ENCODE results near the gene SFT2D1. TPM values are rescaled to one million over a fixed set of nuclear protein-coding genes. Genes with fewer than 3 reads are reported as not detected.

Gene SFT2D1
- polyA plus RNA-seq, 3 donors = 48.1 to 166 (median 140) TPM

DNA sequence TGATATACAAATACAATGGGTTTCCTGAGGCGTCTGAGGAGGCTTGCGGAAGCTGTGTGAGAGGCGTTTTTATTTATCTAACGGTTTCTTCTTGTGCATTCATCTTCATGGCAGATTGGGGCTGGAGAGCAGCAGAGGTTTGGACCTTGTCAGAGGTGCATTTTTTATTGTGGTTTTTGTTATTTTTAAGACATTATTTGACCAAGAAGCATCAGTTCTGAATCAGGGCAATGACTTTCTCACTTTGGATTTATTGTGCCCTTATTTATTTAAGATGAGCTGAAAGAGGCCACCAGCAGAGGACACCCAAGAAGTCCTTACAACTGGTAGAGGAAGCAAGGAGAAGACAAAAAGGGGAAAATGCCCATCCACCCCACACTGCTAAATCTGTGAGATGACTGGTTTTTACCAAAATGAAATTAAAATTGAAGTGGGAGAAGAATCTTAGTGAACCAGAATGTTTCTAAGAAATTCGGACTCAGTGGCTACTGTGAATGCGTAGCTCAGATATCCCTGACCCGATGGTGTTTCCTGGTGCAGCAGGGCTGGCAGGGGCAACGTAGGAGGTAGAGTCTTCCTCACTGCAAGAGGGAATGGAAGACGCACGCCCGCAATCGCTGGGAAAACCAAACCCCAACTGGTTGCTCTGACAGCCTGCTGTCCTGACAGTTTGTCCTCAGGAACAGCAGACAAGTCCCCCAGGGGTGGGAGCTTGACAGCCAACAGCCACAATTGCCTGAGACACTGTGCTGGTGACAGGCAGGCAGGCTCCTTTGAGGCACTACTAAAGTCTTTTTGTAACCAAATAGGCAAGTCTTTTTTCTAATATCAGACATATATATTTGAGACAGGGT, 48.4 kb downstream of the SFT2D1 start:
- Histone ChIP-seq H3K27me3 (ENCODE audit: control insufficient read depth in 2 of 2, insufficient read depth in 2 of 2, low read length in 2 of 2) (peaks cover 0 to 2% of the 10 kb centered on the region in 2 donors), H3K9me3 (replicated peaks in 1 of 2; ENCODE audit: control insufficient read depth in 1 of 2, insufficient read depth in 1 of 2, low read length in 2 of 2) (no peaks in the 10 kb centered on the region), H2AFZ (ENCODE audit: insufficient read depth, low read depth, low read length, poor library complexity, severe bottlenecking) (no peak overlapping the region), H3K9ac (ENCODE audit: insufficient read depth, low read length, poor library complexity, severe bottlenecking) (no peak overlapping the region), H3K4me2 (replicated peaks; ENCODE audit: extremely low read depth, low read length, poor library complexity, severe bottlenecking) (no peak overlapping the region), H3K36me3 (replicated peaks in 1 of 2; ENCODE audit: control insufficient read depth in 1 of 2, insufficient read depth in 2 of 2, low read length in 2 of 2) (no peaks in the 10 kb centered on the region), H4K20me1 (ENCODE audit: insufficient read depth, low read length) (no peaks in the 10 kb centered on the region), H3K27ac (ENCODE audit: low read depth in 1 of 2, low read length in 2 of 2) (no peak overlapping the region), H3K4me1 (ENCODE audit: control insufficient read depth in 1 of 2, insufficient read depth in 2 of 2, low read length in 2 of 2) (no peaks in the 10 kb centered on the region), H3K79me2 (ENCODE audit: insufficient read depth, low read length) (no peaks in the 10 kb centered on the region), H3K4me3 (replicated peaks in 1 of 3; ENCODE audit: low read depth in 2 of 3, low read length in 3 of 3) (no peak overlapping the region)
- Mint-ChIP-seq H3K4me1 (no peaks in the 10 kb centered on the region), H3K9me3 (peaks cover 0 to 6% (median 0%) of the 10 kb centered on the region in 7 donors), H3K27me3 (ENCODE audit: low read depth in 3 of 3) (peaks cover 0 to 8% (median 7%) of the 10 kb centered on the region in 3 donors), H3K4me3 (no peak overlapping the region), H3K36me3 (no peaks in the 10 kb centered on the region), H3K27ac (no peak overlapping the region)
- 92% methylated on average over 12 of the region's 12 CpGs for WGBS (ENCODE audit: insufficient coverage)
- no peak for DNase-seq
- TF ChIP-seq, protein P1, sequence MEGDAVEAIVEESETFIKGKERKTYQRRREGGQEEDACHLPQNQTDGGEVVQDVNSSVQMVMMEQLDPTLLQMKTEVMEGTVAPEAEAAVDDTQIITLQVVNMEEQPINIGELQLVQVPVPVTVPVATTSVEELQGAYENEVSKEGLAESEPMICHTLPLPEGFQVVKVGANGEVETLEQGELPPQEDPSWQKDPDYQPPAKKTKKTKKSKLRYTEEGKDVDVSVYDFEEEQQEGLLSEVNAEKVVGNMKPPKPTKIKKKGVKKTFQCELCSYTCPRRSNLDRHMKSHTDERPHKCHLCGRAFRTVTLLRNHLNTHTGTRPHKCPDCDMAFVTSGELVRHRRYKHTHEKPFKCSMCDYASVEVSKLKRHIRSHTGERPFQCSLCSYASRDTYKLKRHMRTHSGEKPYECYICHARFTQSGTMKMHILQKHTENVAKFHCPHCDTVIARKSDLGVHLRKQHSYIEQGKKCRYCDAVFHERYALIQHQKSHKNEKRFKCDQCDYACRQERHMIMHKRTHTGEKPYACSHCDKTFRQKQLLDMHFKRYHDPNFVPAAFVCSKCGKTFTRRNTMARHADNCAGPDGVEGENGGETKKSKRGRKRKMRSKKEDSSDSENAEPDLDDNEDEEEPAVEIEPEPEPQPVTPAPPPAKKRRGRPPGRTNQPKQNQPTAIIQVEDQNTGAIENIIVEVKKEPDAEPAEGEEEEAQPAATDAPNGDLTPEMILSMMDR (IDR thresholded peaks at IDR 0.05) = no peak
- intact Hi-C loops (cut with micrococcal nuclease) = no loop called here

DNA sequence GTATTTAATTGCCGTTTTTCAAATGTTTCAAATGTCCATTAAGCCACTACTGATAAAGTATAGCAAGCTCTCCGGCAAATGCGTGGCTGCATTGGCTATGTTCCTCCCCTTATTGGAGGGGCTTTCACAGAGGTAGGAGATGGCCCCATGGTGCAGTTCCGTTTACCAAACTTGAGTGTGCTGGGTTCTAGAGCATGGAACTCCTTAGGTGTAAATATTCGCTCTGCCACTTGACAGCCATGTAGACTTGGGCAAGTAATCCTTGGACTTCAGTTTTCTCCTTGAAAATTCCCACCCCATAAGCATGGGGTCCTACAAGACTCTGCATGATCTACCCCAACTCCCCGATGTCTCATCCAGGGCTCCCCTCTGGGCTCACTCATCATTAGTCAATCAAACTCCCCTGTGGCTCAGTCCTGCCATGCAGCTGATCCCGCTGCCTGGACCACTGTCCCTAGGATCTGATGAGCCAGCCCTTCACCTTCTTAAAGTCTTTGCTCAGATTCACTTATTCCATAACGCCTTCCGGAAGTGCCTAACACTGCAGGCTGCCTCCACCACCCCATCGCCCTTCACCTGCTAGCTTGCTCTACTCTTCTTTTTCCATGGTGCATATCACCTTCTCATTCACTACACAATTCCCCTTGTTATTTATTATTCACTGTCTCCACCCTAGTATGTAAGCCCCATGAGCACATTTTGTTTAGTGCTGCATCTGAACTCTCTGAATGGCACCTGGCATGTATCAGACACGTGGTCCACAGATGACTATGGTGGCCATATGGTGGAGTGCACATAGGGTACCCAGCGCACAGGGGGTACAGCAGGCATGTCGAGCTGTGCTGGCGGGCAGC, 52.9 kb downstream of the SFT2D1 start:
- Histone ChIP-seq H3K27me3 (ENCODE audit: control insufficient read depth in 2 of 2, insufficient read depth in 2 of 2, low read length in 2 of 2) (no peaks in the 10 kb centered on the region), H2AFZ (ENCODE audit: insufficient read depth, low read depth, low read length, poor library complexity, severe bottlenecking) (no peak overlapping the region), H3K27ac (ENCODE audit: low read depth in 1 of 2, low read length in 2 of 2) (no peak overlapping the region), H3K9me3 (replicated peaks in 1 of 2; ENCODE audit: control insufficient read depth in 1 of 2, insufficient read depth in 1 of 2, low read length in 2 of 2) (no peaks in the 10 kb centered on the region), H3K4me2 (replicated peaks; ENCODE audit: extremely low read depth, low read length, poor library complexity, severe bottlenecking) (no peak overlapping the region), H3K9ac (ENCODE audit: insufficient read depth, low read length, poor library complexity, severe bottlenecking) (no peak overlapping the region), H3K36me3 (replicated peaks in 1 of 2; ENCODE audit: control insufficient read depth in 1 of 2, insufficient read depth in 2 of 2, low read length in 2 of 2) (no peaks in the 10 kb centered on the region), H3K4me1 (ENCODE audit: control insufficient read depth in 1 of 2, insufficient read depth in 2 of 2, low read length in 2 of 2) (no peaks in the 10 kb centered on the region), H3K4me3 (replicated peaks in 1 of 3; ENCODE audit: low read depth in 2 of 3, low read length in 3 of 3) (no peak overlapping the region), H4K20me1 (ENCODE audit: insufficient read depth, low read length) (no peaks in the 10 kb centered on the region), H3K79me2 (ENCODE audit: insufficient read depth, low read length) (no peaks in the 10 kb centered on the region)
- no peak for DNase-seq
- WGBS (ENCODE audit: insufficient coverage) = over 99% methylated on average over 10 of the region's 14 CpGs
- no peaks in the 10 kb centered on the region for H3K9me3 Mint-ChIP-seq
- peaks cover 7% of the 10 kb centered on the region for H3K4me1 Mint-ChIP-seq
- H3K36me3 Mint-ChIP-seq = no peaks in the 10 kb centered on the region
- peak overlapping the region in 1 of 7 donors; percentile 1 for H3K27ac Mint-ChIP-seq
- intact Hi-C loops (cut with micrococcal nuclease) = no loop called here
- H3K27me3 Mint-ChIP-seq (ENCODE audit: low read depth in 3 of 3) = peaks cover 2 to 6% (median 5%) of the 10 kb centered on the region in 3 donors
- TF ChIP-seq, protein P1 (IDR thresholded peaks at IDR 0.05) = no peak
- no peak overlapping the region for H3K4me3 Mint-ChIP-seq

Measured in CD14-positive monocyte (primary cell).